Measurements from ENCODE around the gene LRP8. TPM values are rescaled to one million over a fixed set of nuclear protein-coding genes. Genes with fewer than 3 reads are reported as not detected.

The LRP8 gene
- total RNA-seq, 4 donors from 2014 or later: 1.8 to 3.6 (median 2.2) TPM

GRCh38 chr1:53361541-53361961 is 33.7 kb upstream of the LRP8 start:
- TF ChIP-seq POLR2A (IDR thresholded peaks at IDR 0.05) (no peak), POLR2AphosphoS5 (IDR thresholded peaks at IDR 0.05) (no peak), EP300 (IDR thresholded peaks at IDR 0.05) (no peak)
- TF ChIP-seq, protein P1, sequence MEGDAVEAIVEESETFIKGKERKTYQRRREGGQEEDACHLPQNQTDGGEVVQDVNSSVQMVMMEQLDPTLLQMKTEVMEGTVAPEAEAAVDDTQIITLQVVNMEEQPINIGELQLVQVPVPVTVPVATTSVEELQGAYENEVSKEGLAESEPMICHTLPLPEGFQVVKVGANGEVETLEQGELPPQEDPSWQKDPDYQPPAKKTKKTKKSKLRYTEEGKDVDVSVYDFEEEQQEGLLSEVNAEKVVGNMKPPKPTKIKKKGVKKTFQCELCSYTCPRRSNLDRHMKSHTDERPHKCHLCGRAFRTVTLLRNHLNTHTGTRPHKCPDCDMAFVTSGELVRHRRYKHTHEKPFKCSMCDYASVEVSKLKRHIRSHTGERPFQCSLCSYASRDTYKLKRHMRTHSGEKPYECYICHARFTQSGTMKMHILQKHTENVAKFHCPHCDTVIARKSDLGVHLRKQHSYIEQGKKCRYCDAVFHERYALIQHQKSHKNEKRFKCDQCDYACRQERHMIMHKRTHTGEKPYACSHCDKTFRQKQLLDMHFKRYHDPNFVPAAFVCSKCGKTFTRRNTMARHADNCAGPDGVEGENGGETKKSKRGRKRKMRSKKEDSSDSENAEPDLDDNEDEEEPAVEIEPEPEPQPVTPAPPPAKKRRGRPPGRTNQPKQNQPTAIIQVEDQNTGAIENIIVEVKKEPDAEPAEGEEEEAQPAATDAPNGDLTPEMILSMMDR (IDR thresholded peaks at IDR 0.05): no peak
- Histone ChIP-seq H3K27ac (no peak overlapping the region), H3K9me3 (peaks cover 0 to 30% (median 0%) of the 10 kb centered on the region in 3 donors), H3K4me1 (no peaks in the 10 kb centered on the region), H3K4me3 (no peak overlapping the region), H3K27me3 (peaks cover 4% of the 10 kb centered on the region), H3K36me3 (no peaks in the 10 kb centered on the region)
- WGBS, 2 donors (ENCODE audit: low coverage in 1 of 2): 93% methylated on average over 2 of the region's 3 CpGs; no CpG with 5 or more reads in 1 of the 2 donors
- no peak for ATAC-seq

- 0% methylated on average over 1 of the region's 2 CpGs; no CpG with 5 or more reads in 1 of the 2 donors for WGBS, 2 donors (ENCODE audit: low coverage in 1 of 2)
- Histone ChIP-seq H3K4me1 (no peaks in the 10 kb centered on the region), H3K27me3 (peaks cover 4% of the 10 kb centered on the region), H3K36me3 (no peaks in the 10 kb centered on the region), H3K9me3 (peaks cover 0 to 37% (median 0%) of the 10 kb centered on the region in 3 donors), H3K27ac (no peak overlapping the region), H3K4me3 (no peak overlapping the region)
- TF ChIP-seq EP300 (IDR thresholded peaks at IDR 0.05) (no peak), POLR2A (IDR thresholded peaks at IDR 0.05) (no peak), POLR2AphosphoS5 (IDR thresholded peaks at IDR 0.05) (no peak)
- TF ChIP-seq, protein P1 (IDR thresholded peaks at IDR 0.05): no peak
- ATAC-seq: no peak
Observed at GRCh38 chr1:53359934-53360276, 32.0 kb upstream of the LRP8 start.

- WGBS, 2 donors (ENCODE audit: low coverage in 1 of 2): 54 to 60% methylated on average over 2 to 3 of the region's 4 CpGs
- TF ChIP-seq, protein P1 (IDR thresholded peaks at IDR 0.05): no peak
- no peak for TF ChIP-seq POLR2A (IDR thresholded peaks at IDR 0.05)
- TF ChIP-seq POLR2AphosphoS5 (IDR thresholded peaks at IDR 0.05): no peak
- no peak for TF ChIP-seq EP300 (IDR thresholded peaks at IDR 0.05)
Observed at GRCh38 chr1:53359225-53359933, 31.5 kb upstream of the LRP8 start.

DNA sequence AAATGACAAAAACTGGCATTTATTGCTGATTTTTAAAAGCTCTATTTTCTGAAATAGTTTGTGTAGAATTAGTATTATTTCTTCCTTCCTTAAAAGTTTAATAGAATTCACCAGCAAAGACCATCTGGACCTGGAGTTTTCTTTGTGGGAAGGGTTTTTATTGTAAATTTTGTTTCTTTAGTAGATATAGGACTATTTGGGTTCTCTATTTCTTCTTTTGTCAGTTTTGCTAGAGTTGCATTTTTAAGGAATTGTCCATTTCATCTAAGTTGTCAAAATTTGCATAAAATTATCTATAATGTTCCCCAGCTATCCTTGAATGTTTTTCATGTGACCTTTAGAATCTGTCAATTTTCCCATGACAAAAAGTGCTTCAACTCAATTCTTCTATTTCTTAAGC is 28.8 kb upstream of the LRP8 start:
- TF ChIP-seq POLR2AphosphoS5 (IDR thresholded peaks at IDR 0.05) (no peak), POLR2A (IDR thresholded peaks at IDR 0.05) (no peak)
- H3K4me3 ChIP-seq: no peak overlapping the region

More at GRCh38 chr1:53359225-53359933, 31.5 kb upstream of the LRP8 start:
- peaks cover 0 to 37% (median 0%) of the 10 kb centered on the region in 3 donors for H3K9me3 ChIP-seq
- H3K36me3 ChIP-seq: no peaks in the 10 kb centered on the region
- no peak overlapping the region for H3K4me3 ChIP-seq
- H3K27me3 ChIP-seq: peaks cover 4% of the 10 kb centered on the region
- no peak for ATAC-seq
- no peaks in the 10 kb centered on the region for H3K4me1 ChIP-seq
- H3K27ac ChIP-seq: no peak overlapping the region

GRCh38 chr1:53354119-53354518 is 26.2 kb upstream of the LRP8 start:
- TF ChIP-seq POLR2AphosphoS5 (IDR thresholded peaks at IDR 0.05): no peak
- no peak for TF ChIP-seq EP300 (IDR thresholded peaks at IDR 0.05)
- Histone ChIP-seq H3K27ac (no peak overlapping the region), H3K4me1 (no peaks in the 10 kb centered on the region), H3K36me3 (no peaks in the 10 kb centered on the region), H3K9me3 (peaks cover 0 to 33% (median 0%) of the 10 kb centered on the region in 3 donors), H3K27me3 (no peaks in the 10 kb centered on the region), H3K4me3 (no peak overlapping the region)
- ATAC-seq: no peak

More for the DNA sequence above, 28.8 kb upstream of the LRP8 start:
- Histone ChIP-seq H3K9me3 (peaks cover 0 to 37% (median 0%) of the 10 kb centered on the region in 3 donors), H3K27me3 (peaks cover 3% of the 10 kb centered on the region), H3K4me1 (no peaks in the 10 kb centered on the region), H3K36me3 (no peaks in the 10 kb centered on the region), H3K27ac (no peak overlapping the region)
- no peak for ATAC-seq

DNA sequence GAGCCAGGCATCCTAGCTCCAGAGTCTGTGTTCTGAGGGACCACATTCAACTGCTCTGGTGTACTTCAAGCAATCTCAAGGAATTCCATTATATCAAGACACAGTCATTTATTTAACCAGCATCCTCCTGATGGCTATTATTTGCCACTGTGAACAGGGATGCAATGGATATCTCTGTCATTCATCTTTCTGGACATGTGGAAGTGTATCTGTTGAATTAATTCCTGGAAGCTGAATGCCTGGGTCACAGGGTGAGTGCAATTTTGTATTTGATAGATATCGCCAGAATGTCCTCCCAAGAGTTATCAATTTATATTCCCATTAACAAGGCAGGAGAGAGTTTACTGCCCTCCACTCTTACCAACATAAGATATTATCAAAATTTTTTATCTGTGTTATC is 24.7 kb upstream of the LRP8 start:
- ATAC-seq: no peak
- H3K4me3 ChIP-seq: no peak overlapping the region
- no peaks in the 10 kb centered on the region for H3K27me3 ChIP-seq
- WGBS, 2 donors (ENCODE audit: low coverage in 1 of 2): 85 to 88% methylated on average over 1 of the region's 1 CpG
- no peaks in the 10 kb centered on the region for H3K4me1 ChIP-seq
- no peak overlapping the region for H3K27ac ChIP-seq
- peaks cover 0 to 18% (median 0%) of the 10 kb centered on the region in 3 donors for H3K9me3 ChIP-seq
- no peaks in the 10 kb centered on the region for H3K36me3 ChIP-seq
- TF ChIP-seq EP300 (IDR thresholded peaks at IDR 0.05) (no peak), POLR2AphosphoS5 (IDR thresholded peaks at IDR 0.05) (no peak), POLR2A (IDR thresholded peaks at IDR 0.05) (no peak)
- TF ChIP-seq, protein P1 (IDR thresholded peaks at IDR 0.05): no peak

Data from gastroesophageal sphincter (tissue), 4 donors.